GM12878 (cell line): ENCODE results near the gene CLDN7. TPM values are rescaled to one million over a fixed set of nuclear protein-coding genes. Genes with fewer than 3 reads are reported as not detected.

Source experiments
- BHLHE40 ChIP-seq, 2 experiments: fragments of 450-650 bp in 1 of 2; IDR thresholded peaks; 2 replicates each; pipeline ENCODE4 v1.6.1; 2011 to 2017; ENCODE audit warnings: low read depth in 2 of 2, borderline replicate concordance in 1 of 2, improper control_type of control experiment in 1 of 2, low read length in 1 of 2, mild to moderate bottlenecking in 1 of 2
- HDAC6 ChIP-seq: fragments of 200-600 bp; sonication (generic); IDR thresholded peaks from one replicate; pipeline ENCODE4 v1.8.0; 2017; ENCODE audit warnings: antibody characterized with exemption; ENCODE audit not compliant: unreplicated experiment
- PBX3 ChIP-seq: IDR thresholded peaks from 2 replicates; pipeline ENCODE4 v1.6.1; 2011; ENCODE audit warnings: mild to moderate bottlenecking, low read depth, low read length, moderate library complexity; ENCODE audit not compliant: insufficient replicate concordance
- YY1 ChIP-seq: IDR thresholded peaks from 2 replicates; pipeline ENCODE4 v1.6.1; 2011; ENCODE audit warnings: low read depth, mild to moderate bottlenecking, low read length
- ZBTB40 ChIP-seq: fragments of 450-650 bp; IDR thresholded peaks from 2 replicates; pipeline ENCODE4 v1.6.1; 2016; ENCODE audit warnings: mild to moderate bottlenecking, moderate library complexity, borderline replicate concordance
- ZZZ3 ChIP-seq: IDR thresholded peaks from 2 replicates; pipeline ENCODE4 v1.6.1; 2011; ENCODE audit warnings: low read depth; ENCODE audit not compliant: control insufficient read depth, insufficient read length
- polyA plus RNA-seq, 11 experiments: library from polyadenylated mRNA; depleted of rRNA in 4 of 11; unstranded in 6 of 11; stranded (reverse) in 5 of 11; fragments of >200 nt; fragmentation: Nextera tagmentation in 4 of 11; fragmentation: Illumina TruSeq in 1 of 11; extraction: Ambion mirVana in 4 of 11; extraction: Trizol in 1 of 11; gene quantifications; 1 replicate in 1 of 11; 2 replicates in 10 of 11; pipeline versions ENCODE4 v1.2.1 to v1.2.3, GENCODE V29; 2011 to 2016; ENCODE audit warnings: inconsistent platforms in 2 of 11, missing spikeins in 2 of 11, low read depth in 1 of 11
- total RNA-seq, 4 experiments: library from RNA; depleted of rRNA in 3 of 4; stranded (reverse); fragments of >200 nt in 3 of 4; fragmentation: Illumina TruSeq in 1 of 4; extraction: Trizol in 1 of 4; gene quantifications; 2 replicates each; pipeline versions ENCODE4 v1.2.1 to v1.2.3, GENCODE V29; 2013 to 2021

CLDN7 gene
- total and polyA plus RNA-seq, 10 of the 15 experiments (the other 5 are each of a cell fraction or from before 2014, with no cell fraction given) = 0.19 to 1.3 (median 0.36) TPM; not detected in 5

- 0 out of 2 replicates have a peak, but pooled peaks have one; percentile 4 for TF ChIP-seq ZBTB40
- no peak for TF ChIP-seq ZZZ3
- peak; percentile 53 to 72; a peak in 3 of 4 replicates for TF ChIP-seq BHLHE40 (IDR thresholded peaks at IDR 0.05; ENCODE audit: borderline replicate concordance in 1 of 2, low read depth in 2 of 2, low read length in 1 of 2)
- TF ChIP-seq YY1 = peak; percentile 49; the same call in 1 of the 2 replicates
- TF ChIP-seq HDAC6 = no peak
- TF ChIP-seq PBX3 = peak; percentile 7
These were observed 20.2 kb downstream of the CLDN7 start, which contains the start of gene GABARAP (continued) for GRCh38 chr17:7241783-7242716.
